Measurements from ENCODE around the gene PLA2R1. TPM values are rescaled to one million over a fixed set of nuclear protein-coding genes. Genes with fewer than 3 reads are reported as not detected.

PLA2R1 gene
- total RNA-seq, 3 donors from 2014 or later = 12.5 to 49.9 (median 27.9) TPM

- intact Hi-C loops (cut with DNase I; ENCODE audit: low total_unique reads) = no loop called here
- Histone ChIP-seq H3K27me3 (no peaks in the 10 kb centered on the region), H3K27ac (no peak overlapping the region), H3K4me3 (no peak overlapping the region), H3K36me3 (no peaks in the 10 kb centered on the region), H3K4me1 (no peaks in the 10 kb centered on the region), H3K9me3 (no peaks in the 10 kb centered on the region)
- TF ChIP-seq CTCF (IDR thresholded peaks at IDR 0.05) (no peak), POLR2AphosphoS5 (IDR thresholded peaks at IDR 0.05) (no peak), POLR2A (IDR thresholded peaks at IDR 0.05) (no peak)
- no peak for DNase-seq (ENCODE audit: low spot score in 2 of 2)
These were observed 125.9 kb downstream of the PLA2R1 start for GRCh38 chr2:159936471-159936870.

- no peaks in the 10 kb centered on the region for H3K4me1 ChIP-seq
- no peak for DNase-seq (ENCODE audit: low spot score in 2 of 2)
- H3K36me3 ChIP-seq = no peaks in the 10 kb centered on the region
- no peaks in the 10 kb centered on the region for H3K27me3 ChIP-seq
- H3K4me3 ChIP-seq = no peak overlapping the region
- no peaks in the 10 kb centered on the region for H3K9me3 ChIP-seq
- intact Hi-C loops (cut with DNase I; ENCODE audit: low total_unique reads) = no loop called here
- H3K27ac ChIP-seq = no peak overlapping the region
- TF ChIP-seq POLR2AphosphoS5 (IDR thresholded peaks at IDR 0.05) = no peak
- no peak for TF ChIP-seq CTCF (IDR thresholded peaks at IDR 0.05)
- no peak for TF ChIP-seq POLR2A (IDR thresholded peaks at IDR 0.05)
These were observed 128.7 kb downstream of the PLA2R1 start for GRCh38 chr2:159933727-159934049.

GRCh38 chr2:159933040-159933726, 129.2 kb downstream of the PLA2R1 start:
- no peaks in the 10 kb centered on the region for H3K27me3 ChIP-seq
- no peak for TF ChIP-seq POLR2A (IDR thresholded peaks at IDR 0.05)
- DNase-seq (ENCODE audit: low spot score in 2 of 2) = no peak
- no peak overlapping the region for H3K4me3 ChIP-seq
- H3K36me3 ChIP-seq = no peaks in the 10 kb centered on the region
- intact Hi-C loops (cut with DNase I; ENCODE audit: low total_unique reads) = no loop called here
- peaks cover 0 to 4% of the 10 kb centered on the region in 2 donors for H3K9me3 ChIP-seq
- H3K27ac ChIP-seq = no peak overlapping the region
- H3K4me1 ChIP-seq = no peaks in the 10 kb centered on the region

GRCh38 chr2:159926695-159927094, 135.7 kb downstream of the PLA2R1 start:
- Histone ChIP-seq H3K36me3 (no peaks in the 10 kb centered on the region), H3K4me1 (no peaks in the 10 kb centered on the region), H3K27me3 (no peaks in the 10 kb centered on the region), H3K27ac (no peak overlapping the region), H3K4me3 (no peak overlapping the region), H3K9me3 (peaks cover 0 to 6% of the 10 kb centered on the region in 2 donors)
- TF ChIP-seq POLR2AphosphoS5 (IDR thresholded peaks at IDR 0.05) (no peak), POLR2A (IDR thresholded peaks at IDR 0.05) (no peak), CTCF (IDR thresholded peaks at IDR 0.05) (no peak)
- no peak for DNase-seq (ENCODE audit: low spot score in 2 of 2)
- intact Hi-C loops (cut with DNase I; ENCODE audit: low total_unique reads) = no loop called here

- no peak overlapping the region for H3K27ac ChIP-seq
- no peaks in the 10 kb centered on the region for H3K36me3 ChIP-seq
- no peaks in the 10 kb centered on the region for H3K27me3 ChIP-seq
- peaks cover 0 to 6% of the 10 kb centered on the region in 2 donors for H3K9me3 ChIP-seq
- no peaks in the 10 kb centered on the region for H3K4me1 ChIP-seq
- TF ChIP-seq POLR2A (IDR thresholded peaks at IDR 0.05) (no peak), CTCF (IDR thresholded peaks at IDR 0.05) (no peak), POLR2AphosphoS5 (IDR thresholded peaks at IDR 0.05) (no peak)
- H3K4me3 ChIP-seq = no peak overlapping the region
- DNase-seq (ENCODE audit: low spot score in 2 of 2) = no peak
- intact Hi-C loops (cut with DNase I; ENCODE audit: low total_unique reads) = no loop called here
These were observed 136.4 kb downstream of the PLA2R1 start for GRCh38 chr2:159925975-159926374.
